Urinary bladder (tissue), 4 donors: ENCODE data around the gene LPP. TPM values are rescaled to one million over a fixed set of nuclear protein-coding genes. Genes with fewer than 3 reads are reported as not detected.

Experiments used
- DNase-seq: peaks from one replicate; pipeline ENCODE4 v3.0.0-alpha.2; 2015; ENCODE audit errors: extremely low spot score
- H3K27ac ChIP-seq: one replicate; pipeline ENCODE4 v1.5.1; 2013; ENCODE audit warnings: low read depth, mild to moderate bottlenecking, moderate library complexity
- H3K36me3 ChIP-seq: one replicate; pipeline ENCODE4 v1.6.1; 2013; ENCODE audit warnings: mild to moderate bottlenecking, moderate library complexity; ENCODE audit not compliant: insufficient read depth
- H3K4me1 ChIP-seq: one replicate; pipeline ENCODE4 v1.6.1; 2013; ENCODE audit warnings: mild to moderate bottlenecking, moderate library complexity; ENCODE audit not compliant: insufficient read depth
- H3K4me3 ChIP-seq: one replicate; pipeline ENCODE4 v1.5.1; 2013; ENCODE audit warnings: low read depth, low read length
- whole genome bisulfite sequencing: extraction: QIAGEN DNeasy Blood & Tissue Kit; methylation state at CpG from one replicate; pipeline ENCODE4 v1.1.7; 2013; 5-methylcytosine and 5-hydroxymethylcytosine counted together
- polyA plus RNA-seq: library from polyadenylated mRNA; stranded (reverse); fragments of 200-250 nt; gene quantifications from one replicate; pipeline ENCODE4 v1.2.3, GENCODE V29; 2013
- total RNA-seq: library from RNA; depleted of rRNA; stranded (reverse); fragments of >200 nt; gene quantifications from one replicate; pipeline ENCODE4 v1.2.3, GENCODE V29; 2014
- donor health status: healthy with polysubstance abuse.
- donor health status: healthy.

The LPP gene
- total and polyA plus RNA-seq, 2 donors: 133 to 705 TPM

DNA sequence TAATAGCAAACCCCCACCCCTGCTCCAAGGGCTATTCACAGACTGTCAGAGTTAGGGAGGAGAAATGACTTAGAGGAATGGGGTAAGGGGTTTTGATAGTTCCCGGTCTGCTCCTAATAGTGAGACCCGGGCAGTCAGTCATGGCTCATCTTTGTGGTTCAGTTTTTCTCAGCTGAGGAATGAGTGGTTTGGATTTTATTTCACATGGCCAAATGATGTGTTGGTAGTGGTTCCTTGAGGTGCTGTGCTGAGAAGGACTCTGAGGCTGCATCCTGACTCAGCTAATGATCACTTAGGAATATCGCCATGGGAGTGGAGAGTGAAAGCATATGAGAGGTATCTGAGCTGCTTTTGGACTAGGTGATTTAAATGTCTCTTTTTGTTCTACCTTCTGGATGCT, 80.2 kb downstream of the LPP start:
- Histone ChIP-seq H3K36me3 (no peaks in the 10 kb centered on the region), H3K4me1 (no peaks in the 10 kb centered on the region), H3K4me3 (no peak overlapping the region), H3K27ac (no peak overlapping the region)
- DNase-seq: no peak
- 87% methylated on average over 3 of the region's 3 CpGs for WGBS

DNA sequence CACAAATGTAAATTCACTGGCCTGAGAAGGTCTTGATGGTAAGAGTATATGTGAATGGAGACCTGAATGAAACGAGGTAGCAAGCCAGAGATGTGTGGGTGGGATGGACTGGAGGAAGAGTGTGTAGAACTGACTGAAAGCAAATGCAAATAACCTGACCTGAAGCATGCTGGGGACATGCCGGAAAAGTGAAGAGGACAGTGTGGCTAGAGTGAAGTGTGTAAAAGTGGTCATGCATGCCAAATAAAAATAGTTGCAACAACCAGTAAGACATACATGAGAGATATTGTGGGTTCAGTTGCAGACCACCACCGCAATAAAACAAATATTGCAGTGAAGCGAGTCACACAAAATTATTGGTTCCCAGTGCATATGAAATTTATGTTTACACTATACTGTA, 82.3 kb downstream of the LPP start:
- Histone ChIP-seq H3K4me3 (no peak overlapping the region), H3K27ac (no peak overlapping the region), H3K36me3 (no peaks in the 10 kb centered on the region), H3K4me1 (no peaks in the 10 kb centered on the region)
- DNase-seq: no peak
- 84% methylated on average over 4 of the region's 4 CpGs for WGBS

DNA sequence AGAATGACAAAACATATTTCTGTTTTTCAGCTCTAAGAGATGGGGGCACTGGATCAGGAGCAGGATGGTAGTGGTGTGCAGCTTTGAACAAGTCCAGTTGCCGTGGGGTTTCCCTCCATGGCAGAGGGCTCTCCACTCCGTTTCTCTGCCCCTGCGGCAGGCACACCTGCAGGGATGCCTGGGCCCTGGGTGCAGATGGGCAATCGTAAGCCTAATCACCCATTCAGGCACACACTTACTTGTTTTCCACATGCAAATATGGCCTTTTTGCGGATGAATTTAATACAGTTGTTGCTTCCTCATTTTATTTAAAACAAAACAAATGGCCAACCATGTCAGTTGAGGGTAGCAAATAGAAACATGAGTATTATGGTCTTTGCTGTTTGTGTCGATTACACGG, 85.1 kb downstream of the LPP start:
- 81% methylated on average over 7 of the region's 7 CpGs for WGBS
- H3K4me1 ChIP-seq: no peaks in the 10 kb centered on the region
- no peak overlapping the region for H3K4me3 ChIP-seq
- no peaks in the 10 kb centered on the region for H3K36me3 ChIP-seq
- H3K27ac ChIP-seq: no peak overlapping the region
- no peak for DNase-seq

DNA sequence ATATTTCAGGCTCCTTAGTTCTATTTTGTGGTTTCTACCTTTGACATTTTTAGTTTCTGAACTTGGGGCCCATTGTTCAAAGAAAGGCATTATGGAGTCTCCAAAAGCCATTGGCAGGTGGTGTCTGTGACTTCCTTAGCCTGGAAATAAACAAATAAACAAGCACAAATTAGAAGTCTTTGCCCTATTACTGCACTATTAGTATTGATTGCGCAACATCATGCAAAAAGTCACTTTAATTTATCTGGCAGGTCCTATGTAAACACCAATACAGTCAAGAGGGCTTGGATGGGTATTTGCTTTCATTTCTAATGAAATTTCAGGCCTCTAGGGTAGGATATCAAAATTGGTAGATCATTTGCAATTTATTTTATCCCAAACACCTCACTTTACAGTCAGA, 85.6 kb downstream of the LPP start:
- Histone ChIP-seq H3K36me3 (no peaks in the 10 kb centered on the region), H3K4me3 (no peak overlapping the region), H3K27ac (no peak overlapping the region), H3K4me1 (no peaks in the 10 kb centered on the region)
- 97% methylated on average over 1 of the region's 1 CpG for WGBS
- DNase-seq: no peak

DNA sequence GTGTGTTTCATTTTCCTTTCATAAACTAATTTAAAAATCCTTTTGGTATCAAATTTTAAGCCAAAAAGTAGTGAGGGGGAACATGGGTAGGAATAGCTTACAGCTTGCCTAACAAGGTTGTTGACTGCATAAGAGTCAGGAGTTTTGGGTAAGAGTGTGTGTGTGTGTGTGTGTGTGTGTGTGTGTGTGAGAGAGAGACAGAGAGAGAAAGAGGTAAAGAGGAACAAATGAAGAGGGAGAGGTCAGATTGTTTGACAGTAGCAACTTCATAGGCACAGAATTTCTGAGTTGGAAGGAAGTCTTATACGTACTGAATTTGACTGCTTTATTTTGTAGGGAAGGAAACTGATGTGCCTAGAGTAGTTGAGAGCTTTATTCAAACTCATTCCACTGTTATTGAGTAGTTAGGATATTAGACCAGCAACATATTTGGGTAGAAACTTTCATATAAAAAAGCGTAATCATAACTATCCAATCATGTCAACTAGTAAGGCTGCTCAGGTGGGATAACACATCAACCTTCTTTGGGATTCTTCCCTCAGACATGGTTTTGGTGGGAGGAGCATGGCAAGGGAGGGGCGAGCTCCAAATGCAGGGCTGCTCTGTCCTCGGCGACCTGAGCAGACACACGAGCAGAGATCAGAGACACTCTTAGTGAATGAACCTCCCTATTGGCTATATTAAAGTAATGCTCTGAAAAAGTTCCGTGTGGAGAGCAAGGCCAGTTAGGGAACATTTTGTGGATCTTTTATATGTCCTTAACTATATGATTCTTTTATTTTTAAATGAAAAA, 86.4 kb downstream of the LPP start:
- Histone ChIP-seq H3K36me3 (no peaks in the 10 kb centered on the region), H3K4me3 (no peak overlapping the region), H3K27ac (no peak overlapping the region), H3K4me1 (no peaks in the 10 kb centered on the region)
- no peak for DNase-seq
- 61% methylated on average over 7 of the region's 7 CpGs for WGBS

DNA sequence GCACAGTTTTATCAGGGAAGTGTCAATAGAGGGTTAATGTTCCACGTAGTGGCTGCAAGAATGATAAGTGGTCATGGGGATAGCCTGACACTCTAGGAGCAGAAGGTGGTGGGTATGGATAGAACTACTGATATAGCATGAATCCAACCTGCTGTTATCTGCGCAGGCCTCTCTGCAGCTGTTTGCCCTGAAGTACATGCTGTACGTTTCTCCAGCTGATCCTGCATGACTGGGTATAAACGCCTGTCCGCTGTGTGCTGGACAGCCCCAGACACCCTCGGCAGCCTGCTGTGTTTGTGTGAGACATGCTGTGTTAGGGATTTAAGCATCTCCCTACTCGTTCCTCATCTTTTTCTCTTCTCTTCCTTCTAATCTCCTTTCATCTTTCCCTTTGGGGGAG, 87.1 kb downstream of the LPP start:
- Histone ChIP-seq H3K27ac (no peak overlapping the region), H3K4me1 (no peaks in the 10 kb centered on the region), H3K4me3 (no peak overlapping the region), H3K36me3 (no peaks in the 10 kb centered on the region)
- 35% methylated on average over 7 of the region's 7 CpGs for WGBS
- DNase-seq: no peak

DNA sequence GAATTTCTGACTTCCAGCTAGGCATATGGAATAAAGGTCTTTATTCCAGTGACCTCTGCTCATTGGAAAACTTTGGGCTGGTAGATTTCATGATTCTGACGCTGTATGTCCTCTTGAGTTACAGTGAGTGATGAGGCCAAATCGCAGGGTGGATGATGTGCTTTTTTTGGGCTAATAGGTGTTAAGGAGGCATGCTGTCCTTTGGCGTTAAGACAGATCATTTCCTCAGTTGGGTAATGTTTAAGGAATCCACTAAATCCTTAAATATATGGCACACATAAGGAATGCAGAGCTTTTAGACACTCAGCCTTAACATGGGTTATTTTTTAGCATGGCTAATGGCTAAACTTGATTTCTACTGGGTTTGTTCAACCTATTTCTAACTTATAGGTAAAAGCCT, 87.9 kb downstream of the LPP start:
- H3K27ac ChIP-seq: no peak overlapping the region
- 66% methylated on average over 3 of the region's 3 CpGs for WGBS
- no peaks in the 10 kb centered on the region for H3K4me1 ChIP-seq
- DNase-seq: no peak
- H3K36me3 ChIP-seq: no peaks in the 10 kb centered on the region
- no peak overlapping the region for H3K4me3 ChIP-seq

DNA sequence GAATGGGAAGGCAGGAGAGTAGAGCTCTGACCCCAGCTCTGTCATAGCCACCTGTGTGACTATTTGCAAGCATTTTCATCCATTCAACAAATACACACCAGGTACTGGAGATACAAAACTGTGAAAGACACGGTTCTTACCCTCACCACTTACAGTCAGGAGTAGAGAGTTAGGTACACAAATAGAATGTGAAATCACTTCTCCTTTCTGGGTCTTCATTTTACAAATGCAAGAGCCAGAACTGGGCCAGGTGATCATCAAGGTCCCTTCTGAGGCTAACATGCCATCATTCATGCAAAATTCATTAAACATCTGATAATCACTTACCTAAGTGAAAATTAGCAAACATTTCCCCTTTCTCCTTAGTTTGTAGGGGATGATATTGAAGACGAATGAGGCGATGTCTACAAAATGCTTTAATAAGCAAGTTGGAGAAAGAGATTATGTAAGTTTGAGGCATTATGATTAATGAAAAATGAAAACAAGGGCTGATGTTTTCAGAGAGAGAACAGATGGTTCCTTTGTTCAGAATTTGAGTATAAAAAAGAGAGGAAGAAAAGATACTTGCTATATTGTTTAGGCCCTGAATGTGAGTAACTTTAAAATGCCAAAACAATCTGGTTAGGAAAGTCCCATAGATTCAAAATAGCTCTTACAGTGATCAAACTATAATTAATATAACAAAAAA, 88.6 kb downstream of the LPP start:
- peak overlapping the region; percentile 23 for H3K27ac ChIP-seq

DNA sequence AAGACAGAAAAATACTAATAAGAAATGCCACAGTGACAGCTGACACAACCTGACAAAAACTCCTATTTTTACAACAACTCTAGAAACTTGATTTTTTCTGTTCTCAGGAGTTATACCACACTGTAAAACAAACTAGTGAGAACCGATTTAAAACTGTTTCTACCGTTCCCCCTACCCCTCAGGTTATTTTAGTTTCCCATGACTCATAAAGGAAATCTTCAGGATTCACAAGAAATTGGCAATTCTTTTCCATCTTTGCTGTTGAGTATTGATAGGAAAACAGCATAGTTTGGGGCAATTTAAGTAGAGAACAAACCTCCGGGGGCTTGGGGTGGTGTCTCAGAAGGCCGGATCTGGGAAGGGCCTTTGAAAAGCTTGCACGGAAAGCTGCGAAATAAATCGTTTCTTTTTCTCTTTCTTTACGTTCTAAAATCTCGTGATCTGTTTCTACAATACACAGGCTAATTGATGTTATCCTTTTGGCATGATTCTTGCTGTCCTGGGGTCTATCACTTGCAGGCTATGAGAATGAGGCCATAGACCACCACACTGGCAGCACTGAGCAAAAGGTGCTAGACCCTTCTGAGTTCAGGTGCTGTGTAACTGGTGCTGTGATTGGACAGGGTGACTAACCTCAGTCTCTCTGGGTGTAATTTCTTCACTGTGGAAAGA, 89.3 kb downstream of the LPP start:
- Histone ChIP-seq H3K36me3 (no peaks in the 10 kb centered on the region), H3K4me1 (no peaks in the 10 kb centered on the region), H3K4me3 (no peak overlapping the region), H3K27ac (no peak overlapping the region)
- DNase-seq: no peak
- 73% methylated on average over 9 of the region's 9 CpGs for WGBS

More for the DNA sequence above, 88.6 kb downstream of the LPP start:
- WGBS: 63% methylated on average over 3 of the region's 3 CpGs
- Histone ChIP-seq H3K4me3 (no peak overlapping the region), H3K4me1 (no peaks in the 10 kb centered on the region), H3K36me3 (no peaks in the 10 kb centered on the region)
- DNase-seq: no peak

DNA sequence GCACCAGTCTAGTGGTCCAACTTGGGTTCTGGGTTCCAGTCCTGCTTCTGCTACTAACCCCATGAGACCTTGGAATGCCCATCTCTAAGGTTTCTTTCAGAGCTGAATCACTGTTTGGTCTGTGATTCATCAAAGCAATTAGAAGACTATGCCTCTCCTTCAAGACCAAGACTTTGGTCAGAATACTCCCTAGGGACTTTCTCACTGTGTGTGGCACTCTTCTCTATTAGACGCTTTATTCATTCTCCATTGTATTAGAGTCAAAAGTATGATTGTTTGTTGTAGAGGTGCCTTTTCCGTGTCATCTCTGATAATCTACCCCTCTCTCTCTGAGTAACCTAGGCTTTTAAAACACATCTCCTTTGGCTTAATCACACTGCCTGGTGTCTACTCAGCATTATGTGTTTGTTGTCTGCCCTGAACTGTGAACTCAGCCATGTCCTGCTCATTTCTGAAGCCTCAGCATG, 90.5 kb downstream of the LPP start:
- DNase-seq: no peak
- no peaks in the 10 kb centered on the region for H3K4me1 ChIP-seq
- H3K27ac ChIP-seq: no peak overlapping the region

DNA sequence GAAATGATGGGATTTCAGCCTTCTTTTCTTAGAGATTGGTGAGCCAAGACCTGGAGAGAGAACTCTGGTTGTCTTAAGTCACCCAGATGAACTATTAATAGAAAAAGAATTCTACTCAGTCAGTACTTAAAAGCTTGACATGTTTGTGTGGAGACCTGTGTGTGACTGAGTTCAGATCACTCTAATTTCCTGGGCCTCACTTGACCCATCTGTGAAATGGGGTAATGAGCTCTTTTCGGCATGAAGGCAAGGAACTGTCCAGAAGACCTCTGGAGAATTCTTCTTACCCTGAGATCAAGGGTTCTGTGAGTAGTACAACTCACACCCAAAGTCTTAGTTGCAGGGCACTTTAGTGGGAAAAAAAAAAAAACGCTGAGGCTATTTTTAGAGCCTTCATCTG, 92.9 kb downstream of the LPP start:
- 77% methylated on average over 2 of the region's 2 CpGs for WGBS
- Histone ChIP-seq H3K4me3 (no peak overlapping the region), H3K4me1 (no peaks in the 10 kb centered on the region), H3K36me3 (no peaks in the 10 kb centered on the region), H3K27ac (no peak overlapping the region)
- no peak for DNase-seq

More for the DNA sequence above, 90.5 kb downstream of the LPP start:
- Histone ChIP-seq H3K36me3 (no peaks in the 10 kb centered on the region), H3K4me3 (no peak overlapping the region)
- WGBS: 88% methylated on average over 2 of the region's 2 CpGs

DNA sequence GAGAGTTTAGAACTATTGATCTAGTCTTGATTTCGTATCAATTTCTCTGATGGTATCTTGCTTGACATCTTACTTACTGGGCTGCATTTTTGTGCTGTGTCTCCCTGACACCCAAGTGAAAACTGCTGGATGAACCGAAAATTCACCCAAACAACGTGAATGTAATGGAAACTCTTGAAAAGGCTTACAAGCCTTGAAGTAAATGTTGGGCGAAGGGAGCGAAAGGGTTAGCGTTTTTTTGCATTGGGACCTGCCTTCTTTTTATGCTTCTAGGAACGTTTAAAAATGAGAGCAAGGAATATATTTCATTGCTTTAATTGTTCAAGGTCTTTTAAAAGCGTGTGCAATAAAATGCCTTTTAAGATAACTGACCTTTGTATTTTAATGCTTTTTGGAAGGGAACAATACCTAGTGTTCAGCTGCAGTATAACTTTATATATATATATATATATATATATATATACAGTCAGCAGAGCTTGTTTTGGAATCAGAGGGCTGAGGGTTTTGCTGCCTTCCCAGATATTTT, 94.1 kb downstream of the LPP start:
- Histone ChIP-seq H3K4me1 (no peaks in the 10 kb centered on the region), H3K4me3 (no peak overlapping the region), H3K36me3 (no peaks in the 10 kb centered on the region), H3K27ac (no peak overlapping the region)
- WGBS: 66% methylated on average over 8 of the region's 8 CpGs
- no peak for DNase-seq

DNA sequence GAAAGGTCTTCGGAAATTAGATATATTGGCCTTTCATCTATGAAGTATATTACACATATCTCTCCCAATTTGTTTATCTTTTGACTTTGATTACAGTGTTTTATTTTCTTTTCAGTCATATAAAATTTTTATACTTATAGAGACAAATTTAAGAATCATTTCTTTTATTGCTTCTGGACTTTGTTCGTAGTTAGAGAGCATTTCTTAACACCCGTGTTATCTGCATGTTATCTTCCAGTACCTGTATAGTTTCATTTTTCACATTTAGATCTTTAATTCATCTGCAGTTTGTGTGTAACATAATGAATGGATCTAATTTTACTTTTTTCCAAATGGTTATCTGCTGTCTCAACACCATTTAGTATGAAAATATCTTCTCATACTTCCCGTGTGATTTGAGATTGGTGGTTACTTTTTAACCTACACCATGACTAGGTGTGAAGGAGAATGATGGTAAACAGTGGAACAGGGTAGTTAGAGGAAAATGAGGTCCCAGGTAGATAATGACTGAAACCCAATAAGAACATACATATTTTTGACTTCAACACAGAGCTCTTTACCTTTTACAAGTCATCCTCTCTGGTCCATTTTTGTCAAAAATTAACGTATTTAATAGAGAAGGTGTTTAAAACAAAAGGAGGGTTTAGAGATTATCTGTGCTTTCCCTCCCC, 99.3 kb downstream of the LPP start:
- 90% methylated on average over 5 of the region's 5 CpGs for WGBS

More for the DNA sequence above, 99.3 kb downstream of the LPP start:
- Histone ChIP-seq H3K4me3 (no peak overlapping the region), H3K27ac (peak overlapping the region; percentile 38), H3K36me3 (no peaks in the 10 kb centered on the region), H3K4me1 (no peaks in the 10 kb centered on the region)
- DNase-seq: no peak
